GM13977 (cell line): ENCODE data around the gene CRHR2.

Experiments
- DNase-seq: peaks from one replicate; pipeline ENCODE4 v3.0.0; 2012; ENCODE audit warnings: low spot score
- CTCF ChIP-seq: IDR thresholded peaks from 2 replicates; pipeline ENCODE4 v1.5.1; 2012; ENCODE audit warnings: mild to moderate bottlenecking, control low read depth; ENCODE audit not compliant: insufficient read depth; ENCODE audit errors: extremely low read depth, missing control alignments
- in situ Hi-C: fragments of 300-500 bp; cut with MboI; formaldehyde crosslinking; loops from one replicate; pipeline ENCODE4 v1.12.0; 2022; ENCODE audit warnings: low sequenced_read_pairs, low pct_unique_long_range_greater_than_20kb, mixed read lengths, inconsistent platforms; ENCODE audit not compliant: unreplicated experiment

The CRHR2 gene

GRCh38 chr7:30682212-30683083 lies at the start of gene CRHR2:
Gene CRHR2 (minus strand): TSS chr7:30682456. CDS start chr7:30682280, 176 bp downstream.
- in situ Hi-C loops, result no loop called here
- peak; percentile 54 for DNase-seq
- peak; percentile 4 for TF ChIP-seq CTCF

- no peak for TF ChIP-seq CTCF
- DNase-seq, result no peak
- in situ Hi-C loops, result no loop called here
These were observed 49.3 kb upstream of the CRHR2 start for GRCh38 chr7:30731581-30731980.

- no peak for DNase-seq
- no peak for TF ChIP-seq CTCF
- in situ Hi-C loops, result no loop called here
These were observed 48.7 kb upstream of the CRHR2 start for GRCh38 chr7:30730996-30731395.

GRCh38 chr7:30730097-30730496 lies 47.8 kb upstream of the CRHR2 start:
- in situ Hi-C loops, result no loop called here
- no peak for DNase-seq
- TF ChIP-seq CTCF, result no peak

GRCh38 chr7:30729642-30730041 lies 47.4 kb upstream of the CRHR2 start:
- no peak for TF ChIP-seq CTCF
- no peak for DNase-seq
- in situ Hi-C loops, result no loop called here

GRCh38 chr7:30728591-30729100 lies 46.4 kb upstream of the CRHR2 start:
- in situ Hi-C loops, result no loop called here
- DNase-seq, result no peak
- TF ChIP-seq CTCF, result no peak
